NCI-H2227 (cell line): ENCODE data around the gene EVPL.
"Not testable (repeated sequence)": the region's sequence is repeated elsewhere in the genome, so short reads cannot be mapped to it uniquely, and the experiment has no call there.

Source experiments
- DNase-seq: peaks from one replicate; lab custom pipeline; 2025; ENCODE audit not compliant: unreplicated experiment; lab: John Stamatoyannopoulos, UW

EVPL gene

GRCh38 chr17:75969044-75969443 lies 58.1 kb downstream of the EVPL start:
- DNase-seq: not testable (repeated sequence)

GRCh38 chr17:75965468-75965867 lies 61.6 kb downstream of the EVPL start:
- DNase-seq: no peak

- no peak for DNase-seq
These were observed 67.1 kb downstream of the EVPL start for GRCh38 chr17:75959839-75960511.

- DNase-seq: no peak
These were observed 67.9 kb downstream of the EVPL start for GRCh38 chr17:75959051-75959838.
